A549 (cell line): ENCODE results near the gene TP53I11. TPM values are rescaled to one million over a fixed set of nuclear protein-coding genes. Genes with fewer than 3 reads are reported as not detected.

Experiments used
- ATAC-seq, 2 experiments: fragments of 200-7000 bp in 1 of 2; fragments of >200 bp in 1 of 2; cut with Nextera tagmentation in 1 of 2; cut with Tn5 transposase in 1 of 2; 3 replicates each; pipeline versions ENCODE4 v1.8.0 to v1.9.1; 2018 to 2020; ENCODE audit warnings: mild to moderate bottlenecking in 1 of 2, moderate library complexity in 1 of 2
- CTCF ChIA-PET: fragments of 300-600 bp; sonication (Branson Sonifier 250); formaldehyde crosslinking; extraction: SDS; loops from one replicate; lab custom pipeline; 2021; ENCODE audit warnings: antibody characterized with exemption, inconsistent platforms; lab: Yijun Ruan, JAX
- POLR2A ChIA-PET: fragments of 350-600 bp; formaldehyde crosslinking; extraction: SDS; loops from one replicate; lab custom pipeline; 2021; ENCODE audit warnings: antibody characterized with exemption, inconsistent platforms; lab: Yijun Ruan, JAX
- DNase-seq, 2 experiments: peaks; one replicate each; pipeline versions ENCODE4 v3.0.0 to v3.0.0-alpha.2; 2011 to 2016; ENCODE audit warnings: low read depth in 1 of 2, low spot score in 1 of 2
- FAIRE-seq: peaks from 2 replicates; lab custom pipeline; 2011; peaks lifted over from hg19 to GRCh38; lab: Jason Lieb, UNC
- H3K27ac ChIP-seq, 2 experiments: fragments of >200 bp; sonication (Bioruptor Twin); formaldehyde crosslinking; 3 replicates each; pipeline ENCODE4 v1.5.1; 2016 to 2017
- H3K4me1 ChIP-seq: fragments of >200 bp; sonication (Bioruptor Twin); formaldehyde crosslinking; 3 replicates; pipeline ENCODE4 v1.6.1; 2016
- H3K4me2 ChIP-seq: fragments of >200 bp; sonication (Bioruptor Twin); formaldehyde crosslinking; 3 replicates; pipeline ENCODE4 v1.6.1; 2016
- H3K4me3 ChIP-seq: fragments of >200 bp; sonication (Bioruptor Twin); formaldehyde crosslinking; 3 replicates; pipeline ENCODE4 v1.5.1; 2016
- H3K9me3 ChIP-seq: fragments of >200 bp; sonication (Bioruptor Twin); formaldehyde crosslinking; 3 replicates; pipeline ENCODE4 v1.6.1; 2016
- ATOH8 ChIP-seq: fragments of 250-450 bp; sonication (Bioruptor Pico); IDR thresholded peaks from 2 replicates; pipeline ENCODE4 v1.5.0; 2020; ENCODE audit warnings: low read depth, mild to moderate bottlenecking, moderate library complexity
- CEBPB ChIP-seq, 2 experiments: fragments of >200 bp in 1 of 2; sonication (Bioruptor Twin) in 1 of 2; formaldehyde crosslinking in 1 of 2; IDR thresholded peaks; 2 replicates each; pipeline ENCODE4 v1.6.1; 2012 to 2016
- CHD2 ChIP-seq: fragments of 150-350 bp; IDR thresholded peaks from 2 replicates; pipeline ENCODE4 v1.6.1; 2014; ENCODE audit warnings: low read length; ENCODE audit not compliant: partially characterized antibody
- CTCF ChIP-seq: fragments of >200 bp; sonication (Bioruptor Twin); formaldehyde crosslinking; IDR thresholded peaks from 3 replicates; pipeline ENCODE4 v1.5.1; 2016
- E2F6 ChIP-seq: IDR thresholded peaks from 2 replicates; pipeline ENCODE4 v1.6.1; 2012; ENCODE audit warnings: low read depth, borderline replicate concordance
- ELK1 ChIP-seq: fragments of 150-350 bp; IDR thresholded peaks from 2 replicates; pipeline ENCODE4 v1.6.1; 2014; ENCODE audit warnings: low read depth, mild to moderate bottlenecking, low read length
- EP300 ChIP-seq, 2 experiments: fragments of >200 bp; sonication (Bioruptor Twin); formaldehyde crosslinking; IDR thresholded peaks; 2 replicates in 1 of 2; 3 replicates in 1 of 2; pipeline ENCODE4 v1.6.1; 2016 to 2017
- ESRRA ChIP-seq: fragments of 150-350 bp; IDR thresholded peaks from 2 replicates; pipeline ENCODE4 v1.6.1; 2014; ENCODE audit warnings: mild to moderate bottlenecking, low read length, borderline replicate concordance
- KDM1A ChIP-seq: fragments of 200-600 bp; sonication (generic); IDR thresholded peaks from 2 replicates; pipeline ENCODE4 v1.6.1; 2016; ENCODE audit warnings: low read depth, mild to moderate bottlenecking
- MAFK ChIP-seq: fragments of 450-650 bp; IDR thresholded peaks from 2 replicates; pipeline ENCODE4 v1.6.1; 2014; ENCODE audit not compliant: partially characterized antibody
- NPAS2 ChIP-seq: fragments of 250-450 bp; sonication (Bioruptor Pico); IDR thresholded peaks from 2 replicates; pipeline ENCODE4 v1.8.0; 2022; ENCODE audit warnings: mild to moderate bottlenecking, moderate library complexity, borderline replicate concordance
- RAD21 ChIP-seq, 2 experiments: fragments of >200 bp in 1 of 2; sonication (Bioruptor Twin) in 1 of 2; formaldehyde crosslinking in 1 of 2; IDR thresholded peaks in 1 of 2; conservative IDR thresholded peaks in 1 of 2; 2 replicates in 1 of 2; 3 replicates in 1 of 2; pipeline ENCODE4 v1.6.1; 2012 to 2018; ENCODE audit warnings: inconsistent platforms in 1 of 2
- RARB ChIP-seq: fragments of 250-450 bp; sonication (Bioruptor Pico); IDR thresholded peaks from 2 replicates; pipeline ENCODE4 v1.8.0; 2021; ENCODE audit warnings: mild to moderate bottlenecking, moderate library complexity
- REST ChIP-seq: fragments of 200-600 bp; sonication (generic); IDR thresholded peaks from 2 replicates; pipeline ENCODE4 v1.6.1; 2016; ENCODE audit warnings: antibody characterized with exemption, mild to moderate bottlenecking, moderate library complexity
- RFX5 ChIP-seq: fragments of 450-650 bp; IDR thresholded peaks from 2 replicates; pipeline ENCODE4 v1.7.1; 2014; ENCODE audit warnings: antibody characterized with exemption, mild to moderate bottlenecking, moderate library complexity
- ZSCAN20 ChIP-seq: fragments of 250-450 bp; sonication (Bioruptor Pico); IDR thresholded peaks from 2 replicates; pipeline ENCODE4 v1.8.0; 2022; ENCODE audit warnings: mild to moderate bottlenecking, moderate library complexity
- WGBS: methylation state at CpG from one replicate; pipeline ENCODE4 v1.1.6; 2017; ENCODE audit errors: missing lambda C conversion rate; 5-methylcytosine and 5-hydroxymethylcytosine counted together
- polyA plus RNA-seq, 4 experiments: library from polyadenylated mRNA; depleted of rRNA in 3 of 4; stranded (reverse); fragments of >200 nt; fragmentation: RNase III in 1 of 4; extraction: RNeasy Plus Mini Kit Qiagen cat#74134 plus additional on column Dnase treatment in 1 of 4; gene quantifications; 2 replicates in 3 of 4; 3 replicates in 1 of 4; pipeline ENCODE4 v1.2.3, GENCODE V29; 2011 to 2017

Gene TP53I11
- polyA plus RNA-seq, 2 of the 4 experiments (the other 2 are of a cell fraction), result 11.2 to 28.2 TPM

- ChIA-PET POLR2A (no interaction called here), CTCF (interaction anchor here (0.9 to 2.9 kb wide), 6 partner anchors 8 to 269 kb away, joined by 3 to 25 read pairs (median 4); no protein-coding TSS in a partner anchor)
- WGBS, result 76% methylated on average over 13 of the region's 13 CpGs
- TF ChIP-seq NPAS2 (CRISPR knock-in tag) (no peak), EP300 (IDR thresholded peaks at IDR 0.05) (no peak), ZSCAN20 (no peak), REST (no peak), E2F6 (no peak), KDM1A (no peak), ATOH8 (CRISPR knock-in tag) (no peak), RFX5 (no peak), ESRRA (no peak), CTCF (no peak), CHD2 (no peak)
- H3K4me2 ChIP-seq, result peak overlapping the region; percentile 32; the same call in 2 of the 3 replicates
- FAIRE-seq, result no peak
- H3K4me3 ChIP-seq, result no peak overlapping the region
- H3K27ac ChIP-seq, result peak overlapping the region in 1 of 2 experiments; percentile 15; a peak in 2 of 6 replicates
- no peak for ATAC-seq
- no peak for DNase-seq
- H3K9me3 ChIP-seq, result no peaks in the 10 kb centered on the region
- H3K4me1 ChIP-seq, result peaks cover 22% of the 10 kb centered on the region
Observed at GRCh38 chr11:44885919-44886789, 64.5 kb downstream of the TP53I11 start.

GRCh38 chr11:44885065-44885810 is 65.4 kb downstream of the TP53I11 start:
- Histone ChIP-seq H3K4me3 (no peak overlapping the region), H3K4me1 (peaks cover 22% of the 10 kb centered on the region), H3K27ac (peak overlapping the region in 1 of 2 experiments; percentile 15; a peak in 1 of 6 replicates), H3K4me2 (no peak overlapping the region), H3K9me3 (no peaks in the 10 kb centered on the region)
- WGBS, result 89% methylated on average over 12 of the region's 12 CpGs
- ATAC-seq (no peak), FAIRE-seq (no peak), DNase-seq (no peak)
- TF ChIP-seq NPAS2 (CRISPR knock-in tag), result no peak
- TF ChIP-seq RAD21 (conservative IDR thresholded peaks at IDR 0.05 in 1 of 2, IDR thresholded peaks at IDR 0.05 in 1 of 2), result no peak
- no peak for TF ChIP-seq CEBPB (IDR thresholded peaks at IDR 0.05)
- no peak for TF ChIP-seq ELK1
- no peak for TF ChIP-seq RARB
- no peak for TF ChIP-seq MAFK
- ChIA-PET POLR2A (no interaction called here), CTCF (interaction anchor here (0.9 to 2.9 kb wide), 10 partner anchors 9 to 328 kb away, joined by 3 to 25 read pairs (median 4); no protein-coding TSS in a partner anchor)
